Measurements from ENCODE around the gene ZNF814.
"Not testable (repeated sequence)": the region's sequence is repeated elsewhere in the genome, so short reads cannot be mapped to it uniquely, and the experiment has no call there.

Gene ZNF814

GRCh38 chr19:57888560-57889231 lies at the start of gene ZNF814:
Gene ZNF814, minus strand, starts transcription at chr19:57889037. Its CDS starts 235 bp downstream, at chr19:57888802.
- DNase-seq: peak; percentile 66 to 95 (median 88)
- intact Hi-C loops (cut with DNase I): no loop called here

GRCh38 chr19:57935731-57936130 lies 46.9 kb upstream of the ZNF814 start:
- DNase-seq: peak in 13 of 42 donors; percentile 5 to 60 (median 15)
- intact Hi-C loops (cut with DNase I): no loop called here

- intact Hi-C loops (cut with DNase I): no loop called here
- DNase-seq: peak; percentile 58 to 94 (median 84)
These were observed 46.2 kb upstream of the ZNF814 start, which contains the start of gene ZNF418 for GRCh38 chr19:57934820-57935665. Gene ZNF418, minus strand, starts transcription at chr19:57935402. Its CDS starts 1,580 bp downstream, at chr19:57933822.

- intact Hi-C loops (cut with DNase I): no loop called here
- no peak for DNase-seq
These were observed 38.8 kb upstream of the ZNF814 start for GRCh38 chr19:57927587-57927986.

GRCh38 chr19:57916168-57916995 lies 27.5 kb upstream of the ZNF814 start, which contains the start of gene ZNF417:
Gene ZNF417, minus strand, starts transcription at chr19:57916592. Its CDS starts 181 bp downstream, at chr19:57916411.
- intact Hi-C loops (cut with DNase I): not testable (repeated sequence)
- DNase-seq: peak; percentile 74 to 95 (median 90)

GRCh38 chr19:57914531-57914930 lies 25.7 kb upstream of the ZNF814 start:
- no peak for DNase-seq
- intact Hi-C loops (cut with DNase I): no loop called here

- intact Hi-C loops (cut with DNase I): no loop called here
- DNase-seq: no peak
These were observed 18.6 kb upstream of the ZNF814 start for GRCh38 chr19:57907394-57907793.

- intact Hi-C loops (cut with DNase I): no loop called here
- no peak for DNase-seq
These were observed 16.4 kb upstream of the ZNF814 start for GRCh38 chr19:57905258-57905657.

- intact Hi-C loops (cut with DNase I): no loop called here
- no peak for DNase-seq
These were observed 14.9 kb upstream of the ZNF814 start for GRCh38 chr19:57903618-57904184.

GRCh38 chr19:57900311-57900710 lies 11.5 kb upstream of the ZNF814 start:
- intact Hi-C loops (cut with DNase I): no loop called here
- no peak for DNase-seq

- intact Hi-C loops (cut with DNase I); DNase-seq: not testable (repeated sequence)
These were observed 1.9 kb upstream of the ZNF814 start for GRCh38 chr19:57890706-57891105.

GRCh38 chr19:57888107-57888559 lies 704 bp downstream of the ZNF814 start:
- DNase-seq: no peak
- intact Hi-C loops (cut with DNase I): no loop called here

GRCh38 chr19:57887195-57887941 lies 1.5 kb downstream of the ZNF814 start:
- DNase-seq: no peak
- intact Hi-C loops (cut with DNase I): no loop called here

GRCh38 chr19:57886046-57886445 lies 2.8 kb downstream of the ZNF814 start:
- DNase-seq: no peak
- intact Hi-C loops (cut with DNase I): no loop called here

GRCh38 chr19:57873883-57874799 lies 14.7 kb downstream of the ZNF814 start:
- DNase-seq; intact Hi-C loops (cut with DNase I): not testable (repeated sequence)

- intact Hi-C loops (cut with DNase I): no loop called here
These were observed 16.4 kb downstream of the ZNF814 start for GRCh38 chr19:57872450-57872849.

GRCh38 chr19:57870225-57870624 lies 18.6 kb downstream of the ZNF814 start:
- intact Hi-C loops (cut with DNase I): no loop called here
- DNase-seq: no peak

More at GRCh38 chr19:57872450-57872849, 16.4 kb downstream of the ZNF814 start:
- DNase-seq: no peak
